Measurements from ENCODE around the gene GALNT16. TPM values are rescaled to one million over a fixed set of nuclear protein-coding genes. Genes with fewer than 3 reads are reported as not detected.

The GALNT16 gene
- total RNA-seq, 5 donors from 2014 or later (not counting 1 experiment from before 2014, with no cell fraction given) = 0.13 to 0.46 TPM; not detected in 3

GRCh38 chr14:69240527-69241173 lies 19.3 kb upstream of the GALNT16 start:
- Histone ChIP-seq H3K27me3 (replicated peaks in 1 of 2; ENCODE audit: control insufficient read depth in 2 of 2, extremely low read depth in 1 of 2, insufficient read depth in 2 of 2, low read length in 1 of 2) (no peaks in the 10 kb centered on the region), H3K36me3 (ENCODE audit: control insufficient read depth in 2 of 2, extremely low read depth in 1 of 2, insufficient read depth in 1 of 2, low read length in 1 of 2) (peaks cover 2 to 46% of the 10 kb centered on the region in 2 donors), H3K4me1 (ENCODE audit: control insufficient read depth in 1 of 2, extremely low read depth in 1 of 2, insufficient read depth in 2 of 2, low read length in 2 of 2) (no peaks in the 10 kb centered on the region), H3K4me3 (ENCODE audit: control insufficient read depth in 1 of 2, extremely low read depth in 1 of 2, low read length in 1 of 2) (no peak overlapping the region), H3K9me3 (no peaks in the 10 kb centered on the region), H3K27ac (ENCODE audit: low read length) (no peak overlapping the region)
- H3K4me1 Mint-ChIP-seq = peaks cover 0 to 3% (median 3%) of the 10 kb centered on the region in 3 donors
- no peak overlapping the region for H3K27ac Mint-ChIP-seq
- H3K36me3 Mint-ChIP-seq = peaks cover 37% of the 10 kb centered on the region
- DNase-seq (no peak), ATAC-seq (replicated peaks in 1 of 4) (no peak)
- ChIA-PET POLR2A (no interaction called here), CTCF (interaction anchor here (0.5 to 1.1 kb wide), 4 partner anchors 107 to 473 kb away, joined by 3 read pairs; no protein-coding TSS in a partner anchor)
- no peaks in the 10 kb centered on the region for H3K9me3 Mint-ChIP-seq
- H3K27me3 Mint-ChIP-seq = no peaks in the 10 kb centered on the region
- 91% methylated on average over 10 of the region's 13 CpGs for WGBS (ENCODE audit: insufficient coverage)
- no peak overlapping the region for H3K4me3 Mint-ChIP-seq

GRCh38 chr14:69241577-69241976 lies 18.4 kb upstream of the GALNT16 start:
- Mint-ChIP-seq H3K36me3 (peaks cover 30% of the 10 kb centered on the region), H3K4me1 (peaks cover 0 to 3% (median 3%) of the 10 kb centered on the region in 3 donors), H3K9me3 (no peaks in the 10 kb centered on the region), H3K4me3 (no peak overlapping the region), H3K27ac (no peak overlapping the region), H3K27me3 (no peaks in the 10 kb centered on the region)
- Histone ChIP-seq H3K27me3 (replicated peaks in 1 of 2; ENCODE audit: control insufficient read depth in 2 of 2, extremely low read depth in 1 of 2, insufficient read depth in 2 of 2, low read length in 1 of 2) (no peaks in the 10 kb centered on the region), H3K4me1 (ENCODE audit: control insufficient read depth in 1 of 2, extremely low read depth in 1 of 2, insufficient read depth in 2 of 2, low read length in 2 of 2) (no peaks in the 10 kb centered on the region), H3K36me3 (ENCODE audit: control insufficient read depth in 2 of 2, extremely low read depth in 1 of 2, insufficient read depth in 1 of 2, low read length in 1 of 2) (peaks cover 2 to 37% of the 10 kb centered on the region in 2 donors), H3K27ac (ENCODE audit: low read length) (no peak overlapping the region), H3K9me3 (no peaks in the 10 kb centered on the region), H3K4me3 (ENCODE audit: control insufficient read depth in 1 of 2, extremely low read depth in 1 of 2, low read length in 1 of 2) (no peak overlapping the region)
- no peak for DNase-seq
- ATAC-seq (replicated peaks in 1 of 4) = no peak
- 95% methylated on average over 2 of the region's 2 CpGs for WGBS (ENCODE audit: insufficient coverage)
- ChIA-PET POLR2A (no interaction called here), CTCF (interaction anchor here (0.7 to 2.5 kb wide), 5 partner anchors 16 to 218 kb away, joined by 3 to 21 read pairs (median 6); no protein-coding TSS in a partner anchor)

DNA sequence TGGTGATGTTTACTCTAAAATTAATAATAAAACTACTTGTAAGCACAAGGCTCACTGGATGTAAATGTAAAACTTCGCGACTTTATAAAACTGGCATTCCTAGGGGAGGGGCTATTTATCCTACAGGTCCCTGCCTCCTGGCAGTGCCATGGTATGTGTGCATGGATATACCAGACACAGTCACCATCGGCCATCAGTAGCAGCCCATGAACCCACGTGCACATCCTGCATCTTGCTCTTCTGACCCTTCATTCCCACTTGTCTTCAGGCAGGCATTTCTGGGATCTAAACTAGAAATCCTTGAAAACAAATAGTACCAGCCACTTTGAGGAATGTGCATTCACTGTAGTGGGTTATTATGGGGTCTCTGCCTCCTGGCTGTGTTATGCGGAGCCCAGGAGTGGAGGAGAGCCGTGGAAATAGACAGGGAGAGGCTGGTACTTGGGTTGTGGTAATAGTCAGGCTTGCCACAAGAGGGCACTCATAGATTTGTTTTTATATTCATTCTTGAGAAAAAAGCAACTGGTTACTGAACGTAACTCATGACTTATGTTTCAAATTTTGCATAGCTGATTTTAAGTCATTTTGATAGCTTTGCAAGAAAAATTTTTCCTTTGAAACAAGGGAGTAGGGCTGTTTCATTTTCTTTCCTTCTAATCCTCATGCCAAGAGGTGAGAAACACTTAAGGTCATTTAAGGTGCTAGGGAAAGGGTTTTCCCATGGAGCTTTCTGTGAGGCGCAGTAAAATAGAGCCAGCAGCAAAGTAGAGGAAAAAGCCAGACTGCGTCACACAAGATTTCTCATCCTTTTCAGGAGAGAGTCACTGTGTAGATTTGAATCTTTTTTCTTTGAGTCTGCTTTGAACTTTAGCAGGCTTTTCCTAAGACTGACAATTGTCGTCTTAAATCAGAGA lies 17.4 kb upstream of the GALNT16 start:
- ATAC-seq (replicated peaks in 1 of 4) (peak in 3 of 4 experiments; percentile 53 to 69 (median 58)), DNase-seq (peak in 31 of 35 experiments; percentile 9 to 72 (median 42))
- H3K36me3 Mint-ChIP-seq = peaks cover 20% of the 10 kb centered on the region
- H3K27ac ChIP-seq (ENCODE audit: low read length) = no peak overlapping the region
- H3K4me3 ChIP-seq (ENCODE audit: control insufficient read depth in 1 of 2, extremely low read depth in 1 of 2, low read length in 1 of 2) = no peak overlapping the region
- H3K9me3 ChIP-seq = no peaks in the 10 kb centered on the region
- no peak overlapping the region for H3K4me3 Mint-ChIP-seq
- ChIA-PET POLR2A (no interaction called here), CTCF (interaction anchor here (0.5 to 2.5 kb wide), 13 partner anchors 8 to 387 kb away, joined by 3 to 21 read pairs (median 5); partner anchors contain the start of gene CCDC177 (in 1 of the 2))
- no peaks in the 10 kb centered on the region for H3K27me3 Mint-ChIP-seq
- H3K27ac Mint-ChIP-seq = no peak overlapping the region
- H3K4me1 ChIP-seq (ENCODE audit: control insufficient read depth in 1 of 2, extremely low read depth in 1 of 2, insufficient read depth in 2 of 2, low read length in 2 of 2) = no peaks in the 10 kb centered on the region
- H3K9me3 Mint-ChIP-seq = no peaks in the 10 kb centered on the region
- peaks cover 0 to 3% (median 3%) of the 10 kb centered on the region in 3 donors for H3K4me1 Mint-ChIP-seq
- peaks cover 1 to 27% of the 10 kb centered on the region in 2 donors for H3K36me3 ChIP-seq (ENCODE audit: control insufficient read depth in 2 of 2, extremely low read depth in 1 of 2, insufficient read depth in 1 of 2, low read length in 1 of 2)
- 80% methylated on average over 1 of the region's 10 CpGs for WGBS (ENCODE audit: insufficient coverage)
- no peaks in the 10 kb centered on the region for H3K27me3 ChIP-seq (replicated peaks in 1 of 2; ENCODE audit: control insufficient read depth in 2 of 2, extremely low read depth in 1 of 2, insufficient read depth in 2 of 2, low read length in 1 of 2)

- Histone ChIP-seq H3K4me3 (ENCODE audit: control insufficient read depth in 1 of 2, extremely low read depth in 1 of 2, low read length in 1 of 2) (no peak overlapping the region), H3K4me1 (ENCODE audit: control insufficient read depth in 1 of 2, extremely low read depth in 1 of 2, insufficient read depth in 2 of 2, low read length in 2 of 2) (no peaks in the 10 kb centered on the region), H3K36me3 (ENCODE audit: control insufficient read depth in 2 of 2, extremely low read depth in 1 of 2, insufficient read depth in 1 of 2, low read length in 1 of 2) (peaks cover 0 to 13% of the 10 kb centered on the region in 2 donors), H3K9me3 (no peaks in the 10 kb centered on the region), H3K27ac (ENCODE audit: low read length) (no peak overlapping the region), H3K27me3 (replicated peaks in 1 of 2; ENCODE audit: control insufficient read depth in 2 of 2, extremely low read depth in 1 of 2, insufficient read depth in 2 of 2, low read length in 1 of 2) (no peaks in the 10 kb centered on the region)
- Mint-ChIP-seq H3K9me3 (no peaks in the 10 kb centered on the region), H3K4me1 (peaks cover 0 to 3% (median 3%) of the 10 kb centered on the region in 3 donors), H3K36me3 (peaks cover 12% of the 10 kb centered on the region), H3K27ac (no peak overlapping the region), H3K4me3 (no peak overlapping the region), H3K27me3 (no peaks in the 10 kb centered on the region)
- DNase-seq (no peak), ATAC-seq (replicated peaks in 1 of 4) (no peak)
- CTCF ChIA-PET = no interaction called here
- 100% methylated on average over 2 of the region's 3 CpGs for WGBS (ENCODE audit: insufficient coverage)
- POLR2A ChIA-PET = no interaction called here
These were observed 15.0 kb upstream of the GALNT16 start for GRCh38 chr14:69244946-69245345.

- Mint-ChIP-seq H3K4me1 (peaks cover 0 to 3% (median 3%) of the 10 kb centered on the region in 3 donors), H3K27me3 (peaks cover 3 to 4% of the 10 kb centered on the region in 2 donors), H3K4me3 (no peak overlapping the region), H3K36me3 (peaks cover 6% of the 10 kb centered on the region), H3K9me3 (no peaks in the 10 kb centered on the region), H3K27ac (no peak overlapping the region)
- no peak overlapping the region for H3K27ac ChIP-seq (ENCODE audit: low read length)
- DNase-seq = no peak
- no peak overlapping the region for H3K4me3 ChIP-seq (ENCODE audit: control insufficient read depth in 1 of 2, extremely low read depth in 1 of 2, low read length in 1 of 2)
- peaks cover 0 to 4% of the 10 kb centered on the region in 2 donors for H3K36me3 ChIP-seq (ENCODE audit: control insufficient read depth in 2 of 2, extremely low read depth in 1 of 2, insufficient read depth in 1 of 2, low read length in 1 of 2)
- ChIA-PET CTCF (no interaction called here), POLR2A (no interaction called here)
- WGBS (ENCODE audit: insufficient coverage) = no CpG with 5 or more reads among the region's 3 CpGs
- H3K4me1 ChIP-seq (ENCODE audit: control insufficient read depth in 1 of 2, extremely low read depth in 1 of 2, insufficient read depth in 2 of 2, low read length in 2 of 2) = no peaks in the 10 kb centered on the region
- H3K27me3 ChIP-seq (replicated peaks in 1 of 2; ENCODE audit: control insufficient read depth in 2 of 2, extremely low read depth in 1 of 2, insufficient read depth in 2 of 2, low read length in 1 of 2) = peaks cover 0 to 3% of the 10 kb centered on the region in 2 experiments
- H3K9me3 ChIP-seq = no peaks in the 10 kb centered on the region
- no peak for ATAC-seq (replicated peaks in 1 of 4)
These were observed 13.6 kb upstream of the GALNT16 start for GRCh38 chr14:69246331-69246730.

GRCh38 chr14:69247676-69248440 lies 12.1 kb upstream of the GALNT16 start:
- Histone ChIP-seq H3K9me3 (no peaks in the 10 kb centered on the region), H3K36me3 (ENCODE audit: control insufficient read depth in 2 of 2, extremely low read depth in 1 of 2, insufficient read depth in 1 of 2, low read length in 1 of 2) (no peaks in the 10 kb centered on the region), H3K4me1 (ENCODE audit: control insufficient read depth in 1 of 2, extremely low read depth in 1 of 2, insufficient read depth in 2 of 2, low read length in 2 of 2) (no peaks in the 10 kb centered on the region), H3K4me3 (ENCODE audit: control insufficient read depth in 1 of 2, extremely low read depth in 1 of 2, low read length in 1 of 2) (no peak overlapping the region), H3K27me3 (replicated peaks in 1 of 2; ENCODE audit: control insufficient read depth in 2 of 2, extremely low read depth in 1 of 2, insufficient read depth in 2 of 2, low read length in 1 of 2) (peaks cover 0 to 8% of the 10 kb centered on the region in 2 experiments), H3K27ac (ENCODE audit: low read length) (no peak overlapping the region)
- WGBS (ENCODE audit: insufficient coverage) = no CpG with 5 or more reads among the region's 3 CpGs
- no peak for DNase-seq
- H3K4me3 Mint-ChIP-seq = no peak overlapping the region
- POLR2A ChIA-PET = no interaction called here
- CTCF ChIA-PET = interaction anchor here in 1 of 2 donors (0.8 kb wide), 1 partner anchor 9 kb away, joined by 3 read pairs; no protein-coding TSS in a partner anchor
- no peaks in the 10 kb centered on the region for H3K36me3 Mint-ChIP-seq
- no peak for ATAC-seq (replicated peaks in 1 of 4)
- H3K9me3 Mint-ChIP-seq = no peaks in the 10 kb centered on the region
- H3K4me1 Mint-ChIP-seq = peaks cover 0 to under 1% (median under 1%) of the 10 kb centered on the region in 3 donors
- H3K27me3 Mint-ChIP-seq = peaks cover 3 to 4% of the 10 kb centered on the region in 2 donors
- H3K27ac Mint-ChIP-seq = no peak overlapping the region
